ENCODE results near the gene IL1RAPL1.

Gene IL1RAPL1

GRCh38 chrX:29858714-29859113, 1271.5 kb downstream of the IL1RAPL1 start:
- no peak for DNase-seq (ENCODE audit: low read depth in 3 of 3, low spot score in 1 of 3)

- DNase-seq (ENCODE audit: low read depth in 3 of 3, low spot score in 1 of 3): no peak
These were observed 1275.0 kb downstream of the IL1RAPL1 start for GRCh38 chrX:29862126-29862677.

GRCh38 chrX:29867971-29868370, 1280.7 kb downstream of the IL1RAPL1 start:
- DNase-seq (ENCODE audit: low read depth in 3 of 3, low spot score in 1 of 3): no peak

GRCh38 chrX:29869837-29870236, 1282.6 kb downstream of the IL1RAPL1 start:
- DNase-seq (ENCODE audit: low read depth in 3 of 3, low spot score in 1 of 3): no peak

GRCh38 chrX:29870608-29871007, 1283.4 kb downstream of the IL1RAPL1 start:
- no peak for DNase-seq (ENCODE audit: low read depth in 3 of 3, low spot score in 1 of 3)

GRCh38 chrX:29872831-29873230, 1285.6 kb downstream of the IL1RAPL1 start:
- no peak for DNase-seq (ENCODE audit: low read depth in 3 of 3, low spot score in 1 of 3)

- DNase-seq (ENCODE audit: low read depth in 3 of 3, low spot score in 1 of 3): no peak
These were observed 1289.5 kb downstream of the IL1RAPL1 start for GRCh38 chrX:29876733-29877132.

GRCh38 chrX:29880977-29881376, 1293.7 kb downstream of the IL1RAPL1 start:
- no peak for DNase-seq (ENCODE audit: low read depth in 3 of 3, low spot score in 1 of 3)

GRCh38 chrX:29890004-29890403, 1302.8 kb downstream of the IL1RAPL1 start:
- no peak for DNase-seq (ENCODE audit: low read depth in 3 of 3, low spot score in 1 of 3)

- no peak for DNase-seq (ENCODE audit: low read depth in 3 of 3, low spot score in 1 of 3)
These were observed 1303.5 kb downstream of the IL1RAPL1 start for GRCh38 chrX:29890646-29891200.

- DNase-seq (ENCODE audit: low read depth in 3 of 3, low spot score in 1 of 3): no peak
These were observed 1314.8 kb downstream of the IL1RAPL1 start for GRCh38 chrX:29902004-29902403.

GRCh38 chrX:29903360-29903759, 1316.1 kb downstream of the IL1RAPL1 start:
- DNase-seq (ENCODE audit: low read depth in 3 of 3, low spot score in 1 of 3): no peak

GRCh38 chrX:29911673-29912072, 1324.4 kb downstream of the IL1RAPL1 start:
- no peak for DNase-seq (ENCODE audit: low read depth in 3 of 3, low spot score in 1 of 3)

- no peak for DNase-seq (ENCODE audit: low read depth in 3 of 3, low spot score in 1 of 3)
These were observed 1326.4 kb downstream of the IL1RAPL1 start for GRCh38 chrX:29913647-29914046.

- no peak for DNase-seq (ENCODE audit: low read depth in 3 of 3, low spot score in 1 of 3)
These were observed 1335.4 kb downstream of the IL1RAPL1 start for GRCh38 chrX:29922607-29923006.

GRCh38 chrX:29926056-29926455, 1338.8 kb downstream of the IL1RAPL1 start:
- DNase-seq (ENCODE audit: low read depth in 3 of 3, low spot score in 1 of 3): no peak

- no peak for DNase-seq (ENCODE audit: low read depth in 3 of 3, low spot score in 1 of 3)
These were observed 1339.4 kb downstream of the IL1RAPL1 start for GRCh38 chrX:29926659-29927058.

- no peak for DNase-seq (ENCODE audit: low read depth in 3 of 3, low spot score in 1 of 3)
These were observed 1348.2 kb downstream of the IL1RAPL1 start for GRCh38 chrX:29935455-29935854.

- DNase-seq (ENCODE audit: low read depth in 3 of 3, low spot score in 1 of 3): no peak
These were observed 1353.5 kb downstream of the IL1RAPL1 start for GRCh38 chrX:29940750-29941149.

GRCh38 chrX:29941287-29941686, 1354.0 kb downstream of the IL1RAPL1 start:
- no peak for DNase-seq (ENCODE audit: low read depth in 3 of 3, low spot score in 1 of 3)

GRCh38 chrX:29947225-29947624, 1360.0 kb downstream of the IL1RAPL1 start:
- DNase-seq (ENCODE audit: low read depth in 3 of 3, low spot score in 1 of 3): no peak

GRCh38 chrX:29948653-29949052, 1361.4 kb downstream of the IL1RAPL1 start:
- no peak for DNase-seq (ENCODE audit: low read depth in 3 of 3, low spot score in 1 of 3)

GRCh38 chrX:29952016-29952415, 1364.8 kb downstream of the IL1RAPL1 start:
- no peak for DNase-seq (ENCODE audit: low read depth in 3 of 3, low spot score in 1 of 3)

All from stimulated activated CD4-positive, alpha-beta T cell treated with anti-CD3 and anti-CD28 coated beads, TNF-alpha, amount 100 ng/mL, for 1 hour (primary cell).